ENCODE results near the gene CCDC12.
A peak's percentile ranks its signal among the peaks of the same experiment; 100 is the strongest.

Gene CCDC12

GRCh38 chr3:46884427-46884826 lies 92.1 kb downstream of the CCDC12 start:
- H2BK5ac ChIP-seq (ENCODE audit: low read depth, low read length, poor library complexity, severe bottlenecking), result no peak overlapping the region
- 19% methylated on average over 5 of the region's 5 CpGs for WGBS

DNA sequence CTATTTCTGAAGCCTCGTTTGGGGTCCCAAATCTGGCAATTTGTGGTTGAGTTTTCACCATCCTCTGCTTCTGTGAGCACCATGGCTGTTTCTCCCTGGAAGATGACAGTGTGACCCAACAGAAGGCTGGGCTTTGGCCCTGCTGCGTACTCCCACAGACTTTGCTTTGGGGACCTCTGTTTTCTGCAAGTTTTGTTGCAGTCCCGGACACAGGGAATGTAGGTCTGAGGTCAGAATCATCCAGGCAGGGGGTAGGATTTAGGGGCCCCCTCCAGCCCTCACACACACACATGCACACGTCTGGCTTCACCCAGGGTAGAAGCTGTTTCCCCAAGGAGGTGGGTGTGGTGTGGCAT lies 92.7 kb downstream of the CCDC12 start:
- peaks cover 49 to 59% of the 10 kb centered on the region in 2 experiments for H3K27me3 ChIP-seq (ENCODE audit: control insufficient read depth in 1 of 2, insufficient read depth in 1 of 2, low read length in 2 of 2)
- no peak overlapping the region for H3K27ac ChIP-seq (ENCODE audit: low read length, poor library complexity, severe bottlenecking)
- H3K9ac ChIP-seq (ENCODE audit: low read length), result no peak overlapping the region
- H4K91ac ChIP-seq (ENCODE audit: low read length), result no peak overlapping the region
- no peaks in the 10 kb centered on the region for H3K36me3 ChIP-seq (ENCODE audit: control insufficient read depth in 1 of 2, insufficient read depth in 2 of 2, low read depth in 1 of 2, low read length in 2 of 2)
- no peak overlapping the region for H2BK5ac ChIP-seq (ENCODE audit: low read depth, low read length, poor library complexity, severe bottlenecking)
- no peak overlapping the region for H3K4me3 ChIP-seq (ENCODE audit: insufficient read depth in 1 of 2, low read depth in 1 of 2, low read length in 2 of 2)
- no peak overlapping the region for H4K8ac ChIP-seq (ENCODE audit: low read length)
- H3K4me2 ChIP-seq (ENCODE audit: low read length, poor library complexity, severe bottlenecking), result no peak overlapping the region
- H3K23ac ChIP-seq (ENCODE audit: low read length in 2 of 2), result no peak overlapping the region
- no peak overlapping the region for H3K14ac ChIP-seq (ENCODE audit: low read length in 2 of 2)
- H2BK12ac ChIP-seq (ENCODE audit: low read length in 2 of 2), result no peak overlapping the region
- no peaks in the 10 kb centered on the region for H3K9me3 ChIP-seq (ENCODE audit: control insufficient read depth, low read length)
- H3K4ac ChIP-seq (ENCODE audit: low read depth in 1 of 2, low read length in 2 of 2), result no peak overlapping the region
- no peak overlapping the region for H2AK5ac ChIP-seq (ENCODE audit: low read length, severe bottlenecking)
- no peak overlapping the region for H2BK120ac ChIP-seq (ENCODE audit: low read depth, low read length)
- H2AFZ ChIP-seq (ENCODE audit: low read depth, low read length), result no peak overlapping the region
- no peaks in the 10 kb centered on the region for H3K79me1 ChIP-seq (replicated peaks; ENCODE audit: low read length, poor library complexity, severe bottlenecking)
- no peak overlapping the region for H3K18ac ChIP-seq (ENCODE audit: low read depth in 1 of 2, low read length in 2 of 2)
- WGBS, result 28% methylated on average over 4 of the region's 4 CpGs
- no peak overlapping the region for H2BK15ac ChIP-seq (ENCODE audit: low read depth, poor library complexity, severe bottlenecking)
- DNase-seq, result no peak
- peaks cover 24% of the 10 kb centered on the region for H3K4me1 ChIP-seq (ENCODE audit: control insufficient read depth, insufficient read depth, low read depth, low read length)

More at GRCh38 chr3:46884427-46884826, 92.1 kb downstream of the CCDC12 start:
- Histone ChIP-seq H3K18ac (ENCODE audit: low read depth in 1 of 2, low read length in 2 of 2) (no peak overlapping the region), H3K36me3 (ENCODE audit: control insufficient read depth in 1 of 2, insufficient read depth in 2 of 2, low read depth in 1 of 2, low read length in 2 of 2) (no peaks in the 10 kb centered on the region), H3K9me3 (ENCODE audit: control insufficient read depth, low read length) (no peaks in the 10 kb centered on the region), H3K4ac (ENCODE audit: low read depth in 1 of 2, low read length in 2 of 2) (no peak overlapping the region), H4K8ac (ENCODE audit: low read length) (no peak overlapping the region), H2BK120ac (ENCODE audit: low read depth, low read length) (no peak overlapping the region), H3K4me1 (ENCODE audit: control insufficient read depth, insufficient read depth, low read depth, low read length) (peaks cover 21% of the 10 kb centered on the region), H3K4me3 (ENCODE audit: insufficient read depth in 1 of 2, low read depth in 1 of 2, low read length in 2 of 2) (no peak overlapping the region), H3K79me1 (replicated peaks; ENCODE audit: low read length, poor library complexity, severe bottlenecking) (no peaks in the 10 kb centered on the region), H2AFZ (ENCODE audit: low read depth, low read length) (no peak overlapping the region), H2BK12ac (ENCODE audit: low read length in 2 of 2) (no peak overlapping the region), H3K4me2 (ENCODE audit: low read length, poor library complexity, severe bottlenecking) (no peak overlapping the region), H3K14ac (ENCODE audit: low read length in 2 of 2) (peak overlapping the region in 1 of 2 experiments; percentile 66), H2BK15ac (ENCODE audit: low read depth, poor library complexity, severe bottlenecking) (no peak overlapping the region), H3K27me3 (ENCODE audit: control insufficient read depth in 1 of 2, insufficient read depth in 1 of 2, low read length in 2 of 2) (peaks cover 55 to 62% of the 10 kb centered on the region in 2 experiments), H3K27ac (ENCODE audit: low read length, poor library complexity, severe bottlenecking) (no peak overlapping the region), H3K9ac (ENCODE audit: low read length) (no peak overlapping the region), H4K91ac (ENCODE audit: low read length) (no peak overlapping the region), H3K23ac (ENCODE audit: low read length in 2 of 2) (no peak overlapping the region), H2AK5ac (ENCODE audit: low read length, severe bottlenecking) (no peak overlapping the region)
- no peak for DNase-seq

DNA sequence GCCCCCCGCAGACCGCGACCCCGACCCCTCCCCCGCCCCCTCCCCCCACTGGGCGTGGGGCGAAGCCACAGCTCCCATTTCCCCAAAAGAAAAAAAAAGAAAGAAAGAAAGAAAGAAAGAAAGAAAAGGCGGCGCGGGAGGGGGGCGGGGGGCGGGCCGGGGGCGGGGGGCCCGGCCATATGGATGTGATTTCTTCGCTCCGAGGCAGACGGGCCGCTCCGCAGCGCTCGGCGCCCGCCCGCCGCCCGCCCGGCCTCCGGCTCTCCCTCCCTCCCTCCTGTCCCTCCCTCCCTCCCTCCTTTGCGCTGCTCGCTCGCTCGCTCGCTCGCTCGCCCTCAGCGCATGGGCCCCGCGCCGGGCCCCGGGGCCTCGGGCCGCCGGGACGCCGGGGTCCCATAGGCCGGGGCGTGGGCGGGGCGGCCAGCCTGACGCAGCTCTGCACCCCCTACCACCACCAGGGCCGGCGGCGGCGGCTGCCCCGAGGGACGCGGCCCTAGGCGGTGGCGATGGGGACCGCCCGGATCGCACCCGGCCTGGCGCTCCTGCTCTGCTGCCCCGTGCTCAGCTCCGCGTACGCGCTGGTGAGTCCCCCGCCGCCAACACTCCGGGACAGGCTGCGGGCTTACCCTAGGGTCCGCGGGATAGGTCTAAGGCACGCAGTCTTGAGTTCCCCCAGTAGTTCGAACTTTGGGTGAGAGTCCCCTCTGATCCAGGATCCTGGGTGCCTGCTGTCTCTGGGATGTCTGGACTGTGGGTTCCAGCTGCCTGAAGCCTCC lies 93.3 kb downstream of the CCDC12 start:
- H4K8ac ChIP-seq (ENCODE audit: low read length), result no peak overlapping the region
- no peak overlapping the region for H2BK5ac ChIP-seq (ENCODE audit: low read depth, low read length, poor library complexity, severe bottlenecking)
- no peak overlapping the region for H2BK15ac ChIP-seq (ENCODE audit: low read depth, poor library complexity, severe bottlenecking)
- no peaks in the 10 kb centered on the region for H3K9me3 ChIP-seq (ENCODE audit: control insufficient read depth, low read length)
- no peak overlapping the region for H2BK12ac ChIP-seq (ENCODE audit: low read length in 2 of 2)
- peak overlapping the region in 1 of 2 experiments; percentile 74 for H3K23ac ChIP-seq (ENCODE audit: low read length in 2 of 2)
- 2% methylated on average over 48 of the region's 78 CpGs for WGBS
- no peaks in the 10 kb centered on the region for H3K79me1 ChIP-seq (replicated peaks; ENCODE audit: low read length, poor library complexity, severe bottlenecking)
- H3K4me2 ChIP-seq (ENCODE audit: low read length, poor library complexity, severe bottlenecking), result peak overlapping the region; percentile 72
- H3K36me3 ChIP-seq (ENCODE audit: control insufficient read depth in 1 of 2, insufficient read depth in 2 of 2, low read depth in 1 of 2, low read length in 2 of 2), result no peaks in the 10 kb centered on the region
- peaks cover 30% of the 10 kb centered on the region for H3K4me1 ChIP-seq (ENCODE audit: control insufficient read depth, insufficient read depth, low read depth, low read length)
- H2AK5ac ChIP-seq (ENCODE audit: low read length, severe bottlenecking), result no peak overlapping the region
- H3K9ac ChIP-seq (ENCODE audit: low read length), result no peak overlapping the region
- H3K18ac ChIP-seq (ENCODE audit: low read depth in 1 of 2, low read length in 2 of 2), result peak overlapping the region in 1 of 2 experiments; percentile 38
- H2BK120ac ChIP-seq (ENCODE audit: low read depth, low read length), result no peak overlapping the region
- no peak overlapping the region for H3K4ac ChIP-seq (ENCODE audit: low read depth in 1 of 2, low read length in 2 of 2)
- H3K27me3 ChIP-seq (ENCODE audit: control insufficient read depth in 1 of 2, insufficient read depth in 1 of 2, low read length in 2 of 2), result peaks cover 43 to 55% of the 10 kb centered on the region in 2 experiments
- DNase-seq, result peak; percentile 29
- H3K4me3 ChIP-seq (ENCODE audit: insufficient read depth in 1 of 2, low read depth in 1 of 2, low read length in 2 of 2), result peak overlapping the region in 1 of 2 experiments; percentile 51
- no peak overlapping the region for H3K27ac ChIP-seq (ENCODE audit: low read length, poor library complexity, severe bottlenecking)
- H4K91ac ChIP-seq (ENCODE audit: low read length), result no peak overlapping the region
- H2AFZ ChIP-seq (ENCODE audit: low read depth, low read length), result no peak overlapping the region
- H3K14ac ChIP-seq (ENCODE audit: low read length in 2 of 2), result no peak overlapping the region

- Histone ChIP-seq H3K4me1 (ENCODE audit: control insufficient read depth, insufficient read depth, low read depth, low read length) (peaks cover 37% of the 10 kb centered on the region), H3K27me3 (ENCODE audit: control insufficient read depth in 1 of 2, insufficient read depth in 1 of 2, low read length in 2 of 2) (peaks cover 43 to 53% of the 10 kb centered on the region in 2 experiments), H3K4me3 (ENCODE audit: insufficient read depth in 1 of 2, low read depth in 1 of 2, low read length in 2 of 2) (peak overlapping the region; percentile 51 to 73), H3K36me3 (ENCODE audit: control insufficient read depth in 1 of 2, insufficient read depth in 2 of 2, low read depth in 1 of 2, low read length in 2 of 2) (no peaks in the 10 kb centered on the region), H2BK5ac (ENCODE audit: low read depth, low read length, poor library complexity, severe bottlenecking) (no peak overlapping the region), H3K18ac (ENCODE audit: low read depth in 1 of 2, low read length in 2 of 2) (no peak overlapping the region), H3K79me1 (replicated peaks; ENCODE audit: low read length, poor library complexity, severe bottlenecking) (no peaks in the 10 kb centered on the region), H2BK12ac (ENCODE audit: low read length in 2 of 2) (no peak overlapping the region), H2AFZ (ENCODE audit: low read depth, low read length) (no peak overlapping the region), H3K9ac (ENCODE audit: low read length) (peak overlapping the region; percentile 15), H3K4ac (ENCODE audit: low read depth in 1 of 2, low read length in 2 of 2) (no peak overlapping the region), H2BK15ac (ENCODE audit: low read depth, poor library complexity, severe bottlenecking) (peak overlapping the region; percentile 17), H3K4me2 (ENCODE audit: low read length, poor library complexity, severe bottlenecking) (peak overlapping the region; percentile 96), H3K27ac (ENCODE audit: low read length, poor library complexity, severe bottlenecking) (no peak overlapping the region), H4K91ac (ENCODE audit: low read length) (no peak overlapping the region), H3K23ac (ENCODE audit: low read length in 2 of 2) (peak overlapping the region in 1 of 2 experiments; percentile 27), H3K9me3 (ENCODE audit: control insufficient read depth, low read length) (no peaks in the 10 kb centered on the region), H3K14ac (ENCODE audit: low read length in 2 of 2) (peak overlapping the region in 1 of 2 experiments; percentile 36), H4K8ac (ENCODE audit: low read length) (no peak overlapping the region), H2BK120ac (ENCODE audit: low read depth, low read length) (no peak overlapping the region), H2AK5ac (ENCODE audit: low read length, severe bottlenecking) (no peak overlapping the region)
- DNase-seq, result peak; percentile 40
- WGBS, result under 1% methylated on average over 52 of the region's 72 CpGs
Measured at GRCh38 chr3:46882377-46883053, 94.0 kb downstream of the CCDC12 start.
